CD4-positive, alpha-beta T cell treated with Interleukin-1 beta for 1 hour (primary cell): ENCODE results near the gene EXOC3L4.
"Not testable (repeated sequence)": the region's sequence is repeated elsewhere in the genome, so short reads cannot be mapped to it uniquely, and the experiment has no call there.

Source experiments
- DNase-seq, 2 donors: peaks; one replicate each; pipeline ENCODE4 v3.0.0-alpha.2; 2020 to 2022

The EXOC3L4 gene

GRCh38 chr14:103094406-103095209, at the start of gene EXOC3L4:
TSS of gene EXOC3L4 (plus strand) at chr14:103094725. CDS start at chr14:103100220, 5,495 bp downstream.
- DNase-seq, result no peak

- peak in 1 of 2 donors; percentile 2 for DNase-seq
Measured at GRCh38 chr14:103045371-103045869, 49.1 kb upstream of the EXOC3L4 start.

- DNase-seq, result not testable (repeated sequence)
Measured at GRCh38 chr14:103047453-103047852, 47.1 kb upstream of the EXOC3L4 start.

- DNase-seq, result no peak
Measured at GRCh38 chr14:103050935-103051334, 43.6 kb upstream of the EXOC3L4 start.

- peak in 1 of 2 donors; percentile 2 for DNase-seq
Measured at GRCh38 chr14:103052407-103052806, 42.1 kb upstream of the EXOC3L4 start.

GRCh38 chr14:103055695-103056094, 38.8 kb upstream of the EXOC3L4 start:
- no peak for DNase-seq

GRCh38 chr14:103056322-103057027, 38.0 kb upstream of the EXOC3L4 start:
- no peak for DNase-seq

GRCh38 chr14:103057028-103057371, 37.5 kb upstream of the EXOC3L4 start:
- DNase-seq, result no peak

- peak; percentile 68 to 74 for DNase-seq
Measured at GRCh38 chr14:103057372-103058163, 37.0 kb upstream of the EXOC3L4 start, which contains the start of gene CDC42BPB. TSS of gene CDC42BPB (minus strand) at chr14:103057549. CDS start at chr14:103057173, 376 bp downstream.

GRCh38 chr14:103058164-103059055, 36.1 kb upstream of the EXOC3L4 start:
- DNase-seq, result no peak

- DNase-seq, result no peak
Measured at GRCh38 chr14:103059556-103059955, 35.0 kb upstream of the EXOC3L4 start.

- no peak for DNase-seq
Measured at GRCh38 chr14:103061482-103061976, 33.0 kb upstream of the EXOC3L4 start.

GRCh38 chr14:103064436-103064835, 30.1 kb upstream of the EXOC3L4 start:
- no peak for DNase-seq

- no peak for DNase-seq
Measured at GRCh38 chr14:103064978-103065377, 29.5 kb upstream of the EXOC3L4 start.

GRCh38 chr14:103065861-103066260, 28.7 kb upstream of the EXOC3L4 start:
- DNase-seq, result no peak

- DNase-seq, result no peak
Measured at GRCh38 chr14:103066399-103066798, 28.1 kb upstream of the EXOC3L4 start.

- DNase-seq, result no peak
Measured at GRCh38 chr14:103067231-103067954, 27.1 kb upstream of the EXOC3L4 start.

- no peak for DNase-seq
Measured at GRCh38 chr14:103068351-103069073, 26.0 kb upstream of the EXOC3L4 start.

- no peak for DNase-seq
Measured at GRCh38 chr14:103070263-103070885, 24.2 kb upstream of the EXOC3L4 start.
